Nephron progenitor cell (in vitro differentiated cells): ENCODE measurements around the gene OR2H2.

Source experiments
- DNase-seq: peaks from one replicate; pipeline ENCODE4 v3.0.0; 2021
- H3K27ac Mint-ChIP-seq: 2 replicates; pipeline ENCODE4 v1.8.0; 2021; ENCODE audit warnings: mild to moderate bottlenecking, moderate library complexity, mixed read lengths
- H3K27me3 Mint-ChIP-seq: 2 replicates; pipeline ENCODE4 v1.8.0; 2021; ENCODE audit warnings: mild to moderate bottlenecking, low read depth, mixed read lengths; ENCODE audit not compliant: poor library complexity
- H3K36me3 Mint-ChIP-seq: 2 replicates; pipeline ENCODE4 v1.8.0; 2021; ENCODE audit warnings: low read depth, mixed read lengths
- H3K4me1 Mint-ChIP-seq: 2 replicates; pipeline ENCODE4 v1.8.0; 2021; ENCODE audit warnings: mixed read lengths
- H3K4me3 Mint-ChIP-seq: 2 replicates; pipeline ENCODE4 v1.8.0; 2021; ENCODE audit warnings: mild to moderate bottlenecking, moderate library complexity, mixed read lengths
- H3K9me3 Mint-ChIP-seq: 2 replicates; pipeline ENCODE4 v1.8.0; 2021; ENCODE audit warnings: mild to moderate bottlenecking, moderate library complexity, mixed read lengths
- CTCF ChIP-seq: fragments of 200-600 bp; sonication (generic); IDR thresholded peaks from 2 replicates; pipeline ENCODE4 v1.5.0; 2021; ENCODE audit warnings: antibody characterized with exemption

Gene OR2H2

DNA sequence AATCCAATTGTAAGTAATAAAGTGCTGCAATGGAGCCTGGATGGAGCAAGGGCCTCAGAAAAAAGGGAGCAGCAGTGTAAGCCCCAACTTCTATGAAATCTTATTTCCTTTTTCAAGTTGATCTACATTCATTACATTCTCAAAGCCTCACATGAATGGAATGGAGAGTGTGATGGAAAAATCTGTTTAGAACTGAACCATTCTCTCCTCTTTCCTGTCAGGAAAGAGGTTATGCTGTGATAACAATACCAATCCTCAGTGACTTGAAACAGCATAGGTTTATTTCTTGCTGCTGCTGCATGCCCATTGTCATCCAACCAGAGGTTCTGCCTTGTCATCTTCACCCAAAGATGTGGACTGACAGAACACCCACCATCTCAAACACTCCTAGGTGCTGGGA is 8.9 kb upstream of the OR2H2 start:
- no peak overlapping the region for H3K27ac Mint-ChIP-seq
- DNase-seq = no peak
- no peak overlapping the region for H3K4me3 Mint-ChIP-seq
- H3K4me1 Mint-ChIP-seq = no peaks in the 10 kb centered on the region
- H3K36me3 Mint-ChIP-seq = no peaks in the 10 kb centered on the region
- H3K9me3 Mint-ChIP-seq = no peaks in the 10 kb centered on the region
- H3K27me3 Mint-ChIP-seq = peaks cover 37% of the 10 kb centered on the region
- no peak for TF ChIP-seq CTCF

- DNase-seq = no peak
- Mint-ChIP-seq H3K4me1 (no peaks in the 10 kb centered on the region), H3K9me3 (no peaks in the 10 kb centered on the region), H3K27me3 (peaks cover 31% of the 10 kb centered on the region), H3K4me3 (no peak overlapping the region), H3K27ac (no peak overlapping the region), H3K36me3 (no peaks in the 10 kb centered on the region)
- no peak for TF ChIP-seq CTCF
Observed at GRCh38 chr6:29577544-29577943, 7.4 kb upstream of the OR2H2 start.

DNA sequence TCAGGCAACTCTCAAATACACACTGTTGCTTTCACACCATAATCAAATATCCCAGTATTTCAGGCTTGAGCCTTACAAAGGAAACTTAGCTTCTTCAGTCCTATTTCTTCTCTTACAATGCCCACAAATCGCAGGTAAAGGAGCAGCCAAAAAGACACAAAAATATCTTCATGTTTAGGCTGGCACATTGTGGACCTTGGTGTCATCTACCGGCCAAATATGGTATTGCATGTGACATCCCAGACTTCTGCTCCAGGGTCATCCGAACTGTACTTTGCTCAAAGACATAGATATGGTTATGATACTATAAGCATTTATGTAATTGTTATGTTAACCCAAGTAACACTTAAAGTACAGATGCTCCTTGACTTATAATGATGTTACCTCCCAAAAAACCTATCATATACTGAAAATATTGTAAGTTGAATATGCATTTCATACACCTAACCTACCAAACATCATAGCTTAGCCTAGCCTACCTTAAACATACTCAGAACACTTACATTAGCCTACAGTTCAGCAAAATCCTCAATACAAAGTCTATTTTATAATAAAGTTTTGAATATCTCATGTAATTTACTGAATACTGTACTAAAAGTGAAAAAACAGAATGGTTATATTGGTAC is 4.6 kb downstream of the OR2H2 start:
- TF ChIP-seq CTCF = peak; percentile 97
- H3K4me1 Mint-ChIP-seq = peaks cover 5% of the 10 kb centered on the region
- no peak overlapping the region for H3K4me3 Mint-ChIP-seq
- no peaks in the 10 kb centered on the region for H3K9me3 Mint-ChIP-seq
- H3K27me3 Mint-ChIP-seq = no peaks in the 10 kb centered on the region
- H3K36me3 Mint-ChIP-seq = no peaks in the 10 kb centered on the region
- peak; percentile 59 for DNase-seq
- no peak overlapping the region for H3K27ac Mint-ChIP-seq

DNA sequence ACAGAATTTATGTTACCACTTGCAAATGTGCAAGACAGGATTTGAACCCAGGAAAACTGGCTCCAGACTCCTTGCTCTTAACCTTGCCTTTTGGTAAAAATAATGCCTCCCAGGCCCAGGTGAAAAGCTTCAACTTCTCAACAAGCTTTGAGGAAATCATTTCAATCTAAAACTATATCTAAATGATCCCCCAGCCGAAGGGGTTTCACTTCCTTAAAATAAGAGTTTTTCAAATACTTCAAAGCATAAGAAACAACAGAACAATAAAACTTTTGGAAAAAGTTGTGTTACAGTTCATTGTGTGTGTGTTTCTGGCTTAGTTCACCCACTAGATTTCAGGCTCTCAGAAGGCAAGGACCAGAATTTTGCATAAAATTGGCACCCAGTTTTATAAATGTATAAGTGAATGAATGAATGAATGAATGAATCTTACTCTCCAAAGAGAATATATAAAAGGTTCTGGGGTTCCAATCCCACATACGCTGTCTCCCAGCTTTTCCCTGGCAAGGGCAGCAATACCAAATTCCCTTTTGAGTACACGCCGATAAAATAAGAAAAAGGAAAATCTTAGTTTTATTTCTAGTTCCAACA is 5.4 kb downstream of the OR2H2 start:
- no peaks in the 10 kb centered on the region for H3K27me3 Mint-ChIP-seq
- no peak overlapping the region for H3K4me3 Mint-ChIP-seq
- H3K9me3 Mint-ChIP-seq = no peaks in the 10 kb centered on the region
- H3K4me1 Mint-ChIP-seq = peaks cover 5% of the 10 kb centered on the region
- no peaks in the 10 kb centered on the region for H3K36me3 Mint-ChIP-seq
- no peak for TF ChIP-seq CTCF
- no peak for DNase-seq
- no peak overlapping the region for H3K27ac Mint-ChIP-seq

GRCh38 chr6:29591677-29592076 is 6.8 kb downstream of the OR2H2 start:
- H3K36me3 Mint-ChIP-seq = no peaks in the 10 kb centered on the region
- TF ChIP-seq CTCF = no peak
- H3K9me3 Mint-ChIP-seq = no peaks in the 10 kb centered on the region
- peaks cover 5% of the 10 kb centered on the region for H3K4me1 Mint-ChIP-seq
- no peak overlapping the region for H3K27ac Mint-ChIP-seq
- no peaks in the 10 kb centered on the region for H3K27me3 Mint-ChIP-seq
- no peak overlapping the region for H3K4me3 Mint-ChIP-seq
- DNase-seq = no peak

DNA sequence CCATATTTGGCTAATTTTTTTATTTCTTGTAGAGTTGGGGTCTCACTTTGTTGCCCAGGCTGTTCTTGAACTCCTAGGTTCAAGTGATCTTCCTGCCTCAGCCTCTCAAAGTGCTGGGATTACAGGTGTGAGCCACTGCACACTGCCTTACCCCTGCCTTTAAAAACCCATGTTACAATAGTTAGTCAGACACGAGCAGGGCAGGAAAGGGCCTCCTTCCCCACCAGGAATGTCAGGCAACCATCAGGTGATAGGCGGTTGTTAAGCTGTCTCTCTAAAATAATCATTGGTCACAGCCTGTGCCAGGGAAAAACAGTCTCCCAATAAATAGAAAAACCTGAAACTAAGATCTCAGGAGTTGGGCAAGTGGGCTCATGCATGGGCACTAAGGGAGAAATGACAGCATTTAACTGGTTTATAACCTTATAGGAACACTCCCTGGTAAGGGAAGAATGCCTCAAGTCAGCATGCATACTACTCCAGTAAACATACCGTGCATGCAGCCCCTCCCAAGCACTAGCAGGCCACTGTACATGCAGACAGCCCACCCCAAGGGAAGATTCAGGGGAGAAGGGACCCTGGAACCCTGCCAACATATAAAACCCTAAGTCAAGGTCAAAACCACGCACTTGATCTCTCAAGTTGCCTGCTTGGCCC is 8.4 kb downstream of the OR2H2 start:
- H3K27me3 Mint-ChIP-seq = no peaks in the 10 kb centered on the region
- TF ChIP-seq CTCF = no peak
- peaks cover 6% of the 10 kb centered on the region for H3K4me1 Mint-ChIP-seq
- no peaks in the 10 kb centered on the region for H3K9me3 Mint-ChIP-seq
- DNase-seq = no peak
- H3K4me3 Mint-ChIP-seq = no peak overlapping the region
- H3K36me3 Mint-ChIP-seq = no peaks in the 10 kb centered on the region
- H3K27ac Mint-ChIP-seq = no peak overlapping the region
